HG03045 (cell line): ENCODE measurements around the gene SPATC1L.

ENCODE experiments used
- ATAC-seq: cut with Tn5 transposase; IDR thresholded peaks from one replicate; pipeline ENCODE4 v1.9.1; 2021; ENCODE audit warnings: mild to moderate bottlenecking, moderate library complexity; ENCODE audit not compliant: unreplicated experiment

Gene SPATC1L

DNA sequence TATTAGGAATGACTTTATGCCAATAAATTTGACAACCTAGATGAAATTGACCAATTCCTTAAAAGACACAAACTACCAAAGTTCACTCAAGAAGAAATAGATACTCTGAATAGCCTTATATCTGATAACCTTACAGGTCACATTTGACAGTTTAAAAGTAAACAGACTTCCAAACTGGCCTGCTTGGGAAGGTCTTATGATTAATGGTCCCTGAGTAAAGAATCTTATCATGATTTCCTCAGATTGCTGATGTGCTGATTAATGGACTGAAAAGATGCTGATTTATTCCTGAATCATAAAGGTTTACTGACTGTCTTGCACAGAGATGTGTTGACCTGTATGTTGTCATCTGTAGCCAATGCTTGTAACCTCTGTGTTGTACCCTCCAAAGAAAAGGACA is 19.2 kb downstream of the SPATC1L start:
- no peak for ATAC-seq

DNA sequence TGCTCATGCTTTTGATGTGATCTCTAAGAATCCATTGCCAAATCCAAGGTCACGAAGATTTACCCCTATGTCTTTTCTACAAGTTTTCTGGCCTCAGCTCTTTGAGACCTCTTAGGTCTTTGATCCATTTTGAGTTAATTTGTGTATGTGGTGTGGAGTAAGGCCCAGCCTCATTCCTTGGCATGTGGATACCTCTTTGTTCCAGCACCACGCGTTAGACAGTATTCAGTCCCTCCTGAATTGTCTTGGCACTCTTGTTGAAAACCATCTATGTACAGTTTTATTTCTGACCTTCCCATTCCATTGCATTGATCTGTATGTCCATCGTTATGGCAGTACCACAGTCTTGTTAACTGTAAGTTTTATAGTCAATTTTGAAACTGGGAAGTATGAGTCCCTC is 20.9 kb downstream of the SPATC1L start:
- ATAC-seq, result no peak

DNA sequence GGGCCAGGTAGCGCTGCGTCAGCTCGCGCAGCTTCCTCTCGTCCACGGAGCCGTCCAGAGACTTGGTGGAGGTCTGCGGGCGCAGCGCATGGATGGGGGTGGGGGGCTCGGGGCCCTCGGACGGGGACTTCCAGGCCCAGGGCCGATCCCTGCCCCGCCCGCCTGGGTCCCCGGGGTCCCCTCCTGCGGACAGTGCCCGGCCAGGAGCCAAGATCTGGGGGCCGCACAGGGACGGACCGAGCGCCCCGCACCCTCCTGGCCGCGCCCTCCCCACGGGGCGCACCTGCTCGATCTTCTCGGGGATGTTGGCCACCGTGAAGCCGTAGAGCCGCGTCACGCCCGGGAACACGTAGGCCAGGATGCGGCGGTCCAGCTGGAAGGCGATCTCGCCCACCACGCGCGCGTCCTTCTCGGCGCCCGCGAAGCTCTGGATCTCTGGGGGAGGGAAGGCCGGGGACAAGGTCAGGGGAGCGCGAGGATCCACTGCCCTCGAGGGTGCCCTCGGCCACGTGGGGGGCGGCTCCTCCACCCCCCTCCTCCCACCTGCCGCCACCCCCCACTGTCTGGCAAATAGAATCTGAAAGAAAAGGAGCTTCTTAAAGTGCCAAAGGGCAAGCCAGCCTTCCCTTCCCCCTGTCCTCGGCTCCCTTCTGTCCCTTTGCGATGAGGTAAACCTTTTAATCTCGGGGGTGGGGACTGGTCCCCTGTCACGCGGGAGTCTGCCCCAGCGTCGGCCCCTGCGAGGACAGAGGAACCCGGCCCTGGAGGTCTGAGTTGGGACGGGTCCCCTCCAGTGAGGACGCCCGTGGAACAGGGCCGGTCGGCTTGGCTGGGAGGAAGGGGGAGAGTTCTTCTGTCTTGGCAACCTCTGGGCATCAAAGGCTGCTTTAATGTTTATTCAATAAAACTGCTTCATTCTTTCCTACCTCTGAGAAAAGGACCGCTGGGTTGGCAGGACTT is 22.3 kb downstream of the SPATC1L start:
- ATAC-seq, result no peak

DNA sequence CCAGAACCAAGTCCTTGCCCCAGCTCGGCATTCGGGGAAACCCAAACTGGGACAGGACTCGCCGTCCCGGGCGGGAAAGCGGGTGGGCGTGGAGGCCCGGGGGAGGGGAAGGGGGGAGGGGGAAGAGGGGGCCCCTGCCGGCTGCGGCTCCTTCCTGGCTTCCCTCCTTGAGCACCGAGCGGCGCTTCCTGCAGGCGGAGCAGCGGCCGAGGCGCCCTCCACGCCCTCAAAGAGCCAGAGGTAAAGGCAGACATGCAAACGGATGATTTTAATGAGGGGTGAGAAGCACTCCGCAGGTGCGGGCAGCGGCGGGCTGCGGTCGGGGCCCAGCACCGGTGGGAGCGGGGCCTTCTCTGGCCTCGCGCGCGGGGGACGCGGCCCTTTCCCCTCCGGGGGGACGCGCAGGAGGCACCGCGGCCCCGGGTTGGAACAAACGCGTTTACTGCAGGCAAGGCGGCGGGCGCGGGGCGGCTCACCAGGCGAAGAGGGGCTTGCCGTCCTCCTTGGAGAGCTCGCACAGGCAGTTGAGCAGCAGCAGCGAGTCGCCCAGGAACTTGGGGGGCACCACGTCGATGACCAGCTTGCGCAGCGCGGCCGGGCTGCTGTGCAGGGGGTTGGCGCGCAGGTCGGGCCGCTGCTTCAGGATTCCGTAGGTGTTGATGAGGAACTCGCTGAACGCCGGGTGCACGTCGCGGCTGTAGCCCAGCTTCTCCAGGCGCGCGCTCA is 23.2 kb downstream of the SPATC1L start:
- ATAC-seq, result no peak

DNA sequence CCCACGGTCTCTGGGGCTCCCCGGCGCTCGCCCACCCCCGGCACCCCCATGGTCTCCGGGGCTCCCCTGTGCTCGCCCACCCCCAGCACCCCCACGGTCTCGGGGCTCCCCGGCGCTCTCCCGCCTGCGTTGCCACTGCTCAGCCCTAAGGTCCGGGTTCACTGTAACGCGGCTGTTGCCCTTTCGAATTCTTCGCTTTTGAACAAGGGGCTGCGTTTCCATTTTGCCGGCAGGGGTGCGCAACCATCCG is 23.7 kb downstream of the SPATC1L start:
- no peak for ATAC-seq

DNA sequence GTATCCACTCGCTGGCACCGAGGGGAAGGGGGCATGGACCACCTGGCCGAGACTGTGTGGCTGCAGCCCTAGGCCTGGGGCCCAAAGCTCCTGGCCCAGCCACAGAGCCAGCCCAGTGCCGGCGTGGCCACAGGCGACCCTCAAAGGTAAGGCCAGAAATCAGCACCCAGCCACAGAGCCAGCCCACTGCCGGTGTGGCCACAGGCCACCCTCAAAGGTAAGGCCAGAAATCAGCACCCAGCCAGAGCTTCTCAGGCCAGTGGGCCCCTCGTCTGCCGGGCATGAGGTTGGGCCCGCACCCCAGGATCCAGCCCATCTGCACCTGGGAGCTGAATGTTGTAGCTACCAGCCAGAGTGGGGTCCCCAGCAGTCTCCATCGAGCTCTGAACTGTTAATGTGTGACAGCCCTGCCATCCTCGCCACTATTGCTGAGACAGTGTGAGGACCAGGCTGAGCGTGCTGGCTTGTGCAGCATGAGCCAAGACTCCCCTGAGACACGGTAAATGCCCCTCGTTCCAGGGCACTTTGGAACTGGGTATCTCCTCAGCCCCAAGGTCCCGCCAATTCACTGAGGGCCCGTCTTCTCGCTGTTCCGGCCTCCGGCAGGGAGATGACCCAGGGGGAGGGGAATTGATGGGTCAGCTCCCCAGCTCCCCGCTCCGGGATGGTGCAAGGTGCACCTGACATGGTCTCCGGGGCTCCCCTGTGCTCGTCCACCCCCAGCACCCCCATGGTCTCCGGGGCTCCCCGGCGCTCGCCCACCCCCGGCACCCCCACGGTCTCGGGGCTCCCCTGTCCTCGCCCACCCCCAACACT is 24.2 kb downstream of the SPATC1L start:
- ATAC-seq, result no peak

DNA sequence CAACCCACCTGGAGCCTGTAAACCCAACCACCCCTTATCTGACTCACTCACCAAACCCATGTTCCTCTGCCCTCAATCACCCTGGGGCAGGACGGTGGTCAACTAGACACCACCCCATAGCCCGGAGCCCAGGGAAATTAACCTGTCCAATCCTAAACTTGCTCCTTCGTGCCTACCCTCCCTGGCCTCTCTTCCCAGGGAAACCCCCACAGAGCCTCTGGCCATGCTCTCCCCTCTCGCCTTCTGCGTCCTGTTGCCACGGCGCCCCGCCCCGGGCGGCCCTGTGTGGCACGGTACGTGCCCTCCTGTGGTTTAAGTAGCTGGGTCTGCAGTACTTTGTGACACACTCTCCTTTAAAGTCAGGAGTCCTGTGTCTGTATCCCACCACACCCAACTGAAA is 24.9 kb downstream of the SPATC1L start:
- ATAC-seq, result no peak

DNA sequence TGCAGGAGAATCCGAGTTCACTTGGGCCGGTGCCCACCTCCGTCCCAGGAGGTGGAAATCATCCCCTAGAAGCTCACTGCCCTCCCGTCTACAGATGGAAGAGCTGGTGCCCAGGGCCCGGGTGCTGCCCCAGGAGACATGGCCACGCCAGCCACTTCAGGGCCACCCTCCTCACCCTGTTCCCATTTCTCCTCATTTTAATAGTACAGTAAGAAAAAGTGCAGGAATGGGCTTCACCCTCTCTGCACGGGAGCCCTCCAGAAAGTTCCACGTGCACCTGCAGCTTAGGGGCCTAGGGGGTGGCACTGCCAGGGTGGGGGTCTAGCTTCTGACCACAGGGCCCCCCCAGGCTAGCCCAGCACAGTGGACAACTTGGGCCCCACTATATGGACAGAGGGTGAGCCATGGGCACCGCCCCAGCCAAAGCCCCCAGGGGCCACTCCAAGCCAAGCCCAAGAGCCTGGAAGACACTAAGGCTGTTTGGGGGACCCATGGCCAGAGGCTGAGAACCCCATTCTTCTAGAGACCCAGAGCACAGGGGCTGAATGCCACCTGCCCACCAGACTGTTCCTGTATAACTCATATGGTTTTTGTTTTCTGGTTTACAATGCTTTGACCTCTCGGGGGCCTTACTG is 25.5 kb downstream of the SPATC1L start:
- ATAC-seq, result no peak

DNA sequence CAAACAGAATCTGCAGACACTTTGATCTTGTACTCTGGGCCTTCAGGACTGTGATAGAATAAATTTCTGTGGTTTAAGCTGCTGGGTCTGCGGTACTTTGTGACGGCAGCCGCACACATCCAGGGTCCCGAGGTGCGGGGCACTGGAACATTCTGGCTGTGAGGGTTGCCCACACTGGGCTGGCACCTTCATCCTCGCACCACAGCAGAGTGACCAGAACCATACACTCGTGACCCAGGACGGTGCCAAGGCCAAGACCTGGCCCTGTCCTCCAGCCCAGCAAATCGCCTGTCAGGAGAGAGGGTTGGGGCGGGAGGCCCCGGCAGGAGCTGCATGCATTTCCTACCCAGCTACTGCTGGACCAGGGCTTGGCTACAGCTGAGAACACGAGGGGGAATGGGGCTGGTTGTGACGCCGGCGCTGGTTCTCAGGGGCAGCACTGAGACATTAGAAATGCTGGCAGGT is 26.2 kb downstream of the SPATC1L start:
- ATAC-seq, result no peak

DNA sequence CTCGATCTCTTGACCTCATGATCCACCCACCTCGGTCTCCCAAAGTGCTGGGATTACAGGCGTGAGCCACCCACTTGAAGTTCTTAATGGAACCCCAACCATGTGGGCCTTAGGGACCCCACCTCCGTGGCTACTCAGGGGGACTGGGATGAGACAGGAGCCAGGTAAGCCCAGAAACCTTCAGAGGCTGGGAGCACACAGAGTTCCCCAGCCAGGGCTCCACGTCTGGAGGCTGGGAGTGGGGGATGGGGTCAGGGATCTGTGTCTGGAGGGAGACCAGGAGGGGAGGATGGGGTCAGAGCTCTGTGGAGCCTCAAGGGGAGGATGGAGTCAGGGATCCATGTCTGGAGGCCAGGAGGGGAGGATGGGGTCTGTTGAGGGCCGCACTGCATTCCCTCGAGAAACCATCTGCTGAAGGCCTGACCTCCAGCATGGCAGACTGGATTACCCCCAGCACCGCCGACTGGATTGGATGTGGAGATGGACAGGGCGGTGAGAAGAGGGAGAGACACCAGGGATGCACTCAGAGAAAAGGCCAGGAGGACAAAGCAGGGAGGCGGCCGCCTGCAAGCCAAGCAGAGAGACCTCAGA is 26.8 kb downstream of the SPATC1L start:
- ATAC-seq, result no peak

DNA sequence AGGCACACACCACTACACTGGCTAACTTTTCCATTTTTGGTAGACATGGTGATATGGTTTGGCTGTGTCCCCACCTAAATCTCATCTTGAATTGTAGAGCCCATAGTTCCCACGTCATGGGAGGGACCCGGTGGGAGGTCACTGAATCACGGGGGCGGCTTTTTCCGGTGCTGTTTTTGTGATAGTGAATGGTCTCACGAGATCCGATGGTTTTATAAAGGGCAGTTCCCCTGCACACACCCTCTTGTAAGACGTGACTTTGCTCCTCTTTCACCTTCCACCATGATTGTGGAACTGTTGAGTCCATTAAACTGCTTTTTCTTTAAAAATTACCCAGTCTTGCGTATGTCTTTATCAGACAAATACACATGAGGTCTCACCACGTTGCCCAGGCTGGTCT is 27.6 kb downstream of the SPATC1L start:
- no peak for ATAC-seq

DNA sequence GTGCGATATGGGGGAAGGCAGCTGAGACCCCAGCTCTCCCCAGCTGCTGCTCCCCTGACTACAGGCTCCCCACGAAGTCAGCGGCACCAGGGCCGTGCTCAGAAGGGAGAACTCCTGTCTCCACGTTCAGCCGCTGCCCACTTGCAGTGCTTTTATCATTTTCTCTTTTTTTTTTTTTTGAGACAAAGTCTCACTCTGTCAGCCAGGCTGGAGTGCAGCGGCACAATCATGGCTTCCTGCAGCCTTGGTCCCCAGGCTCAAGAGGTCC is 27.9 kb downstream of the SPATC1L start:
- no peak for ATAC-seq

DNA sequence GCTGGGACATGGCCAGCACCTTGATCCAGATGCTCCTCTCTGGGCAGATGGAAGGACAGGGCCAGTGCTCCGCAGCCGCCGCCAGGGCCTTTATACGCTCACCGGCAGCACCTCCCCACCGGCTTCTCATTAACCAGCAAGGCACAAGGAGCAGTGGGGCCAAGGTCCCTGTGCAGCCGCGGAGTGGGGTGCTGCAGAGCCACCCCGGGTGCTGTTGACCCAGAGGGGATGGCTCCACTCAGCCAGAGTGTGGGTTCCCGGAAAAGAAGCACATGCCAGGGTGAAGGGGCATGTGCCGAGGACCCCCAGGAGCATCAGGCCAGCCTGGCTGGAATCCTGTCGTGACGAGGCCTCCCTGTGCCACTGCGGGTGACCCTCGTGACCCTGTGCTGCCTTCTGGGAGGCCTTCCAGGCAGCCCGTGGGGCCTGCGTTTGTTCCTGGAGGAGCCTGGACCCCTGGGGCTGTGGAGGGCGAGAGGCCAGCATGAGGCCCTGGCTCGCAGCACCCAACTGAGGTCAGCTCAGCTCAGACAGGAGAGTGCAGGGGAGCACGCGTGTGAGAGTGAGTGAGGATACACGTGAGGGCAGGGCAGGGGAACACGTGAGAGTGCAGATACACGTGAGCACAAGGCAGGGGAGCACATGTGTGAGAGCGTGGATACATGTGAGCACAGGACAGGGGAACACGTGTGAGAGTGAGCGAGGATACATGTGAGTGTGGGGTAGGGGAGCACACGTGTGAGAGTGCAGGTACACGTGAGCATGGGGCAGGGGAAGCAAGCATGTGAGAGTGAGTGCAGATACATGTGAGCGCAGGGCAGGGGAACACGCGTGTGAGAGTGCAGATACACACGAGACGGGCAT is 28.5 kb downstream of the SPATC1L start, which contains the start of gene FTCD:
TSS of gene FTCD (minus strand) at position 66 of the 864 bp plus-strand sequence. CDS start at position 10, 56 bp downstream.
- ATAC-seq, result no peak

DNA sequence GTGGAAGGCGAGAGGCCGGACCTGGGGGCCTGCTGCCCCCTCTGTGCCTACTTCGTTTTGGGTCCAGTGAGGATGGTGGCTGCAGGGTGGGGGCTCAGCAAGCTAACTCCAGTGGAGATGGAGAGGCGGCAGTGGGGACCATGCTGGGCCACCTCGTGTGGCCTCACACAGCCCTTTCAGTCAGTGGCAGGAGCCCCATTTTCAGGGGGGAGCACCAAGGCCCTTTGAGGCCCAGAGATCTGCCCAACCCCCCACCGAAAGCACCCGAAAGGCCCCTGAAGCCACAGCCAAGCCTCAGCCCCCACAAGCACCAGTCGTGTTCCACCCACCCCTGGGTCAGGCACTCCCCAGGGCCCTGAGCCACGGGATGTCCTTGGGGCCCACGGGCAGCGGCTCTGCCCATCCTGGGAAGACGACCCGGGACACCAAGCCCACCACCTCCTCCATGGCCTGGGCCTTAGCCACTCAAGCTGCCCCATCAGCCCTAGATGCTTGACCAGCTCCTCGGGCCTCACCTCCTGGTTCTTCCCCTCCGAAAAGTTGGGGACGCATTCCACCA is 29.2 kb downstream of the SPATC1L start:
- ATAC-seq, result no peak

DNA sequence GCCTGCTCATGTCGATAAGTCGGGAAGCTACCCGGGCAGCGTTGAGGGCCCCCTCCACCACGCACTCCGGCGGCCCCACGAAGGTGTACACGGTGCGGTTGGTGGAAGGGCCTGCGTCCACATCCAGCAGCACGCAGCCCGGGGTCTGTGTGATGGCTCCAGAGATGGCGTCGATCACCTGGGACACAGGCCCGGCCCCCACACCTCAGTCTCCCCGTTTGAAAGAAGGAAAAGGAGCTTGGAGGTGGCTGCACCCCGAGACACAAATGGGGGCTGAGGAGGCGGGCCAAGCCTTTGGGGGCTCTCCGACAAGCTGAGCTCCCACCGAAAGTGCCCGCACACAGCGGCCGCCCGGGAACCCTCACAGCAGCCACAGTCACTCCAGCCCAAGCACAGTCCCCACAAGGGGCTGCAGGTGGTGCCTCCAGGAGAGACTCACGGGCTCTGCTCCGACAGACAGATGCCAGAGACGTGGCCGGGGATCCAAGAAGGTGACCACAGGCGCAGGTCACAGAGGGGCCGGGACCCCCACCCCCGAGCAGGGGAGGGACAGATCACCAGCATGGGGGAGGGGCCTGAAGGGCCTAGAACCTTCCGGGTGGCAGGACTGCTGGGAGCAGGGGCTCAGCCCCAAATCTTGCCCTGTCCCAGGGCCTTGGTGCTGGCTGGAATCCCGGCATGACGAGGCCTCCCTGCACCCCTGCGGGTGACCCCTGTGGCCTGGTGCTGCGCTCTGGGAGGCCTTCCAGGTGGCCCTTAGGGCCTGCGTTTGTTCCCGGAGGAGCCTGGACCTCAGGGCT is 29.9 kb downstream of the SPATC1L start:
- no peak for ATAC-seq

DNA sequence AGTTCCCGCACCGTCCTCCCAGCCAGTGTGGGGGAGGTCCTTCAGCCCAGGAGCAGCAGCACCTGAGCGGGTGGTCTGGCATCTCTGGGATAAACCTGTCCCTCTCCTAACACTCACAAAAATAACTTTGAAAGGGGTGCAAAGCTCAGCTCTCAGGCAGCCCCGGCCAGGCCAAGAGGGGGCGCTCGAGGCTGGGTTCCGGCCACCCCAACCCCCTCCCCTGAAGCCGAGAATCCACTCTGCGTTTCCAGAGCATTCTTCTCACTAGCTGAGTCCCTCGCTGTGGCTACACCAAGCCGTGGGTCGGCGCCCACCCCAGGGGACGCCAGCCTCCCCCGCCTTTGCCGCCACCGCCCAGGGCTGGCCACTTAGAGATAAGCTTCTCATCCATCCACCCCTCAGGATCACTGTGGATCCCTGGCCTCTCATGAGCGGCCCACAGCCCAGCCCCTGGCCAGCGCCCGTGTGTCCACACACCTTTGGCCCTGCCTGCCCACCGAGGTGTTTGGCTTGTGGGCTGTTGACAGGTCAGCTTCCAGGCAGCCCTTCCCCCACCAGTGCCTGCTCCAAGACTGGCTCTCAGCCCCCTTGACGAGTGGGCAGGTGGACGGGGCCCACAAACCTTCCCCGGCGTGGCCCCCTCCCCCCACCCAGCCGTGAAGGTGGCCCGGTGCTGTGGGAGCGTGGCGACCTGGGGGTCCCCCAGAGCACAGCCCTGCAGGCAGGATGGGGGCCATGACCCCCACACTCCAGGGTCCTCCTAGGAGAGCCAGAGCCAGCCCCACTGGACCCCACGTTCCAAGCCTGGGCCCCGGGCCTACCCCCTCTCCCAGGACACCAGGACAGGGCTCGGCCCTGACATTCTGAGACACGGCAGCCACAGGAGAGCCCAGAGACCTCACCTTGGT is 30.8 kb downstream of the SPATC1L start:
- ATAC-seq, result no peak

DNA sequence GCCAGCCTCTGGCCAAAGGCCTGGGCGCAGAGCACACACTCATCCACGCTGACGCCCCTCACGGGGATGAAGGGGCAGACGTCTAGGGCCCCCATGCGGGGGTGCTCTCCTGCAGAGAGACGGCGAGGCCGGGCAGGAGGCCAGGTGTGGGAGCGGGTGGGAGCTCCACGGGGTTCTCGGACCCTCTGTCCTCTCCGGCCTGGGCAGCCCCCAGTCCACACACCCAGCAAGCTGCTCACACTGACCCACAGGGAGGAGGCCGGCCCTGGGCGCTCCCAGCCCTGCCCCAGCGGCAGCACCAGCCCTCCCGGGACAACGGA is 31.4 kb downstream of the SPATC1L start:
- ATAC-seq, result no peak
